GM12878 (cell line): ENCODE results near the gene TNRC18. TPM values are rescaled to one million over a fixed set of nuclear protein-coding genes. Genes with fewer than 3 reads are reported as not detected.

Experiments
- ATAC-seq: fragments of 200-7000 bp; cut with Tn5 transposase; 3 replicates; pipeline ENCODE4 v1.9.1; 2020; ENCODE audit warnings: mild to moderate bottlenecking, moderate library complexity
- BruUV-seq: library from RNA; stranded (reverse); fragments of 400-500 nt; replicated peaks from 2 replicates; lab custom pipeline; 2021; lab: Mats Ljungman, UMichigan
- CTCF ChIA-PET: fragments of 300-600 bp; sonication (Branson Sonifier 250); formaldehyde crosslinking; extraction: SDS; loops from one replicate; lab custom pipeline; 2021; ENCODE audit warnings: inconsistent platforms; lab: Yijun Ruan, JAX
- POLR2A ChIA-PET: fragments of 350-600 bp; formaldehyde crosslinking; extraction: SDS; loops from one replicate; lab custom pipeline; 2021; ENCODE audit warnings: inconsistent platforms; lab: Charles Lee
- RAD21 ChIA-PET: fragments of 300-600 bp; sonication (Branson Sonifier 250); formaldehyde crosslinking; loops from one replicate; lab custom pipeline; 2023; ENCODE audit warnings: antibody characterized with exemption; ENCODE audit not compliant: unreplicated experiment; lab: Charles Lee
- SMC1A ChIA-PET: fragments of 300-600 bp; sonication (Branson Sonifier 250); formaldehyde crosslinking; loops from one replicate; lab custom pipeline; 2023; ENCODE audit not compliant: unreplicated experiment, uncharacterized antibody; lab: Charles Lee
- DNase-seq: peaks from one replicate; pipeline ENCODE4 v3.0.0-alpha.2; 2011; ENCODE audit warnings: low read depth, low spot score
- FAIRE-seq: peaks from 3 replicates; lab custom pipeline; 2011; peaks lifted over from hg19 to GRCh38; lab: Jason Lieb, UNC
- H2AFZ ChIP-seq: 2 replicates; pipeline ENCODE4 v1.6.0; 2011; ENCODE audit warnings: low read depth, low read length, control low read depth; ENCODE audit not compliant: control insufficient read depth
- H3K27ac ChIP-seq: 2 replicates; pipeline ENCODE4 v1.5.1; 2011; ENCODE audit warnings: control low read depth; ENCODE audit not compliant: control insufficient read depth, insufficient read depth
- H3K27me3 ChIP-seq, 2 experiments: replicated peaks in 1 of 2; 2 replicates each; pipeline versions ENCODE4 v1.6.0 to v1.6.1; 2011; ENCODE audit warnings: low read length in 1 of 2; ENCODE audit not compliant: control insufficient read depth in 2 of 2, insufficient read depth in 2 of 2
- H3K36me3 ChIP-seq, 2 experiments: 2 replicates each; pipeline ENCODE4 v1.5.1; 2011; ENCODE audit warnings: low read length in 1 of 2; ENCODE audit not compliant: control insufficient read depth in 2 of 2, insufficient read depth in 2 of 2
- H3K4me1 ChIP-seq: 2 replicates; pipeline ENCODE4 v1.6.1; 2011; ENCODE audit warnings: mild to moderate bottlenecking, low read length, moderate library complexity, mixed read lengths; ENCODE audit not compliant: control insufficient read depth, insufficient read depth
- H3K4me2 ChIP-seq: 2 replicates; pipeline ENCODE4 v1.6.0; 2011; ENCODE audit warnings: control low read depth; ENCODE audit not compliant: control insufficient read depth, insufficient read depth
- H3K4me3 ChIP-seq: fragments of 200-600 bp; sonication (generic); 2 replicates; pipeline ENCODE4 v1.5.1; 2016
- H3K79me2 ChIP-seq: 2 replicates; pipeline ENCODE4 v1.6.0; 2011; ENCODE audit warnings: low read length; ENCODE audit not compliant: control insufficient read depth, insufficient read depth
- H3K9ac ChIP-seq: 2 replicates; pipeline ENCODE4 v1.8.0; 2011; ENCODE audit warnings: low read length, control low read depth, mixed read lengths; ENCODE audit not compliant: control insufficient read depth, insufficient read depth
- H3K9me3 ChIP-seq: replicated peaks from 3 replicates; pipeline ENCODE4 v1.5.1; 2011; ENCODE audit warnings: mild to moderate bottlenecking, low read length; ENCODE audit not compliant: control insufficient read depth, insufficient read depth
- H4K20me1 ChIP-seq: 2 replicates; pipeline ENCODE4 v1.6.0; 2011; ENCODE audit not compliant: control insufficient read depth, insufficient read depth
- MEF2A ChIP-seq: IDR thresholded peaks from 2 replicates; pipeline ENCODE4 v1.6.1; 2011; ENCODE audit warnings: low read depth, mild to moderate bottlenecking, low read length, moderate library complexity; ENCODE audit not compliant: insufficient read depth
- POLR2AphosphoS2 ChIP-seq: IDR thresholded peaks from 2 replicates; pipeline ENCODE4 v1.6.1; 2011; ENCODE audit warnings: low read depth, mild to moderate bottlenecking, low read length, improper control_type of control experiment, moderate library complexity
- STAT1 ChIP-seq: fragments of 450-650 bp; conservative IDR thresholded peaks from 2 replicates; pipeline ENCODE4 v1.6.1; 2014; ENCODE audit warnings: antibody characterized with exemption, mild to moderate bottlenecking
- SUZ12 ChIP-seq: fragments of 200-600 bp; sonication (generic); IDR thresholded peaks from one replicate; pipeline ENCODE4 v1.6.1; 2018; ENCODE audit warnings: antibody characterized with exemption, mild to moderate bottlenecking; ENCODE audit not compliant: unreplicated experiment
- ZZZ3 ChIP-seq: IDR thresholded peaks from 2 replicates; pipeline ENCODE4 v1.6.1; 2011; ENCODE audit warnings: low read depth; ENCODE audit not compliant: control insufficient read depth, insufficient read length
- WGBS: methylation state at CpG from one replicate; pipeline ENCODE4 v1.1.6; 2016; ENCODE audit warnings: low lambda C conversion rate; ENCODE audit not compliant: insufficient replicate concordance, insufficient coverage; ENCODE audit errors: missing lambda C conversion rate; 5-methylcytosine and 5-hydroxymethylcytosine counted together
- in situ Hi-C: fragments of 300-500 bp; cut with MboI; formaldehyde crosslinking; loops from 9 replicates; pipeline ENCODE4 v1.14.3; 2018; ENCODE audit warnings: mixed read lengths
- intact Hi-C: fragments of 100-400 bp; cut with micrococcal nuclease; formaldehyde crosslinking; loops from one replicate; pipeline ENCODE4 v1.14.2; 2022; ENCODE audit not compliant: unreplicated experiment
- polyA plus RNA-seq, 11 experiments: library from polyadenylated mRNA; depleted of rRNA in 4 of 11; unstranded in 6 of 11; stranded (reverse) in 5 of 11; fragments of >200 nt; fragmentation: Nextera tagmentation in 4 of 11; fragmentation: Illumina TruSeq in 1 of 11; extraction: Ambion mirVana in 4 of 11; extraction: Trizol in 1 of 11; gene quantifications; 1 replicate in 1 of 11; 2 replicates in 10 of 11; pipeline versions ENCODE4 v1.2.1 to v1.2.3, GENCODE V29; 2011 to 2016; ENCODE audit warnings: inconsistent platforms in 2 of 11, missing spikeins in 2 of 11, low read depth in 1 of 11
- total RNA-seq, 4 experiments: library from RNA; depleted of rRNA in 3 of 4; stranded (reverse); fragments of >200 nt in 3 of 4; fragmentation: Illumina TruSeq in 1 of 4; extraction: Trizol in 1 of 4; gene quantifications; 2 replicates each; pipeline versions ENCODE4 v1.2.1 to v1.2.3, GENCODE V29; 2013 to 2021
- TF ChIP-seq, protein P1 (sequence below): fragments of 450-650 bp; IDR thresholded peaks from 2 replicates; pipeline ENCODE4 v1.6.1; 2017; ENCODE audit warnings: borderline replicate concordance

The TNRC18 gene
- total and polyA plus RNA-seq, 10 of the 15 experiments (the other 5 are each of a cell fraction or from before 2014, with no cell fraction given), result 0.02 to 31.7 (median 5.4) TPM

DNA sequence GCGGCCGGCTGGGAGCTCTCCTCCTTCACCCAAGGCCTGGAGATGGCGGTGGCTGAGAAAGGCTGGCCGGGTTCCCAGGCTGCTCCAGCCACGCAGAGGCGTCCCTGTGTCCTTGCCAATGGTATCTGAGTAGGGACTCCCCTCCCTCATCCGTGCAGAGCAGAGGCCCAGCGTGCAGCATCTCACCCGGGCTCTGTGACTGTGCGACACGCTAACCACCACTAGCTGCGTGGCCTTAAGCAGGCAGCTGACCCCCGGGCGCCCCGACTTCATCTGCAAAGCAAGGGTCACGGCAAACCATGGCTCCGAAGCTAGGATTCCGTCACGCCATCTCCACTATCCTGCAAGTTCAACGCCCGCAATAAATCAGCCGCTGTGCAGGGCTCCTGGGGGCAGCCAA lies 47.2 kb upstream of the TNRC18 start (continued):
- TF ChIP-seq MEF2A (no peak), STAT1 (no peak)
- TF ChIP-seq, all 136 proteins: peak for 0

DNA sequence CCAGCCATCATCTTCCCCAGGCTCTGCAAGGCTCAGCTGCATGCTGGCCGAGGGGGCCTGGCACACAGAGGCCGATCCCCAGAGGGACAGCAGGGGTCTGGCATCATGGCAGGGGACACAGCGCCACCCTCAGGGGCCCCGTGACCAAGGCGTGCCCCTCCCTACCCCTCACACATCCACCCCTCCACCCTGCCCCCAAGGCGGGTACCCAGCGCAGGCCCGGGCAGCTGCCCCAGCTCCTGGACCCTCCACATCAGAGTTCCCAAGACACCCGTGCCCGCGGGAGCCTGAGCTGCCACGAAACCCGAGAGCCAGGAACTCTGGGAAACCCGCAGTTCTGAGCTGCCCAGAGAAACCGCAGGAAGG lies 46.5 kb upstream of the TNRC18 start:
- ATAC-seq, result no peak
- Histone ChIP-seq H3K4me3 (no peak overlapping the region), H3K27ac (no peak overlapping the region), H3K79me2 (no peaks in the 10 kb centered on the region), H3K9ac (no peak overlapping the region)
- POLR2A ChIA-PET, result interaction anchor here (0.6 kb wide), 1 partner anchor 141 kb away, joined by 7 read pairs; no protein-coding TSS in a partner anchor
- RAD21 ChIA-PET, result no interaction called here
- CTCF ChIA-PET, result interaction anchor here (0.6 to 0.9 kb wide), 2 partner anchors 12 to 105 kb away, joined by 3 read pairs; no protein-coding TSS in a partner anchor
- in situ Hi-C loops, result no loop called here
- TF ChIP-seq, protein P1, sequence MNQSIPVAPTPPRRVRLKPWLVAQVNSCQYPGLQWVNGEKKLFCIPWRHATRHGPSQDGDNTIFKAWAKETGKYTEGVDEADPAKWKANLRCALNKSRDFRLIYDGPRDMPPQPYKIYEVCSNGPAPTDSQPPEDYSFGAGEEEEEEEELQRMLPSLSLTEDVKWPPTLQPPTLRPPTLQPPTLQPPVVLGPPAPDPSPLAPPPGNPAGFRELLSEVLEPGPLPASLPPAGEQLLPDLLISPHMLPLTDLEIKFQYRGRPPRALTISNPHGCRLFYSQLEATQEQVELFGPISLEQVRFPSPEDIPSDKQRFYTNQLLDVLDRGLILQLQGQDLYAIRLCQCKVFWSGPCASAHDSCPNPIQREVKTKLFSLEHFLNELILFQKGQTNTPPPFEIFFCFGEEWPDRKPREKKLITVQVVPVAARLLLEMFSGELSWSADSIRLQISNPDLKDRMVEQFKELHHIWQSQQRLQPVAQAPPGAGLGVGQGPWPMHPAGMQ, result no peak
- no peak for TF ChIP-seq POLR2AphosphoS2
- no peak for TF ChIP-seq ZZZ3
- TF ChIP-seq SUZ12, result no peak
- TF ChIP-seq, all 136 proteins: peak for 0
- 88% methylated on average over 15 of the region's 15 CpGs for WGBS
- SMC1A ChIA-PET, result no interaction called here
- Histone ChIP-seq H3K9me3 (no peaks in the 10 kb centered on the region), H3K4me1 (no peaks in the 10 kb centered on the region), H3K27me3 (no peaks in the 10 kb centered on the region), H4K20me1 (no peaks in the 10 kb centered on the region), H2AFZ (no peak overlapping the region), H3K4me2 (no peak overlapping the region), H3K36me3 (no peaks in the 10 kb centered on the region)
- no peak for DNase-seq
- no peak for FAIRE-seq
- intact Hi-C loops, result no loop called here
- BruUV-seq, result no TSS peak
